IMR-90 (cell line): Measurements from ENCODE around the gene SKAP1. TPM values are rescaled to one million over a fixed set of nuclear protein-coding genes. Genes with fewer than 3 reads are reported as not detected.

Source experiments
- ATAC-seq: fragments of 200-7000 bp; cut with Tn5 transposase; 2 replicates; pipeline ENCODE4 v1.9.1; 2020; ENCODE audit warnings: low read depth, mild to moderate bottlenecking, moderate library complexity
- BruUV-seq: library from RNA; stranded (reverse); fragments of 400-500 nt; replicated peaks from 2 replicates; lab custom pipeline; 2021; lab: Mats Ljungman, UMichigan
- CTCF ChIA-PET: fragments of 300-600 bp; formaldehyde crosslinking; extraction: SDS; loops from one replicate; lab custom pipeline; 2021; ENCODE audit warnings: antibody characterized with exemption; lab: Yijun Ruan, JAX
- POLR2A ChIA-PET: fragments of 300-600 bp; sonication (Branson Sonifier 250); formaldehyde crosslinking; loops from one replicate; lab custom pipeline; 2022; ENCODE audit warnings: antibody characterized with exemption; ENCODE audit not compliant: unreplicated experiment; lab: Charles Lee
- DNase-seq: peaks from one replicate; pipeline ENCODE4 v3.0.0; 2013
- H2AFZ ChIP-seq: replicated peaks from 2 replicates; pipeline ENCODE3; 2013; ENCODE audit warnings: low read length, mild to moderate bottlenecking; ENCODE audit not compliant: poor library complexity
- H2AK5ac ChIP-seq: 2 replicates; pipeline ENCODE4 v1.6.1; 2013; ENCODE audit warnings: low read depth, low read length, inconsistent platforms
- H2AK9ac ChIP-seq: replicated peaks from 2 replicates; pipeline ENCODE3; 2013; ENCODE audit warnings: mild to moderate bottlenecking, low read depth, low read length, moderate library complexity; ENCODE audit not compliant: poor library complexity
- H2BK120ac ChIP-seq: 2 replicates; pipeline ENCODE4 v1.6.1; 2013; ENCODE audit warnings: low read depth, low read length, inconsistent platforms
- H2BK15ac ChIP-seq: 3 replicates; pipeline ENCODE4 v1.6.1; 2013; ENCODE audit warnings: low read depth, low read length, inconsistent platforms
- H2BK20ac ChIP-seq: 2 replicates; pipeline ENCODE4 v1.6.1; 2013; ENCODE audit warnings: low read depth, mild to moderate bottlenecking, inconsistent platforms, low read length, moderate library complexity
- H2BK5ac ChIP-seq: 2 replicates; pipeline ENCODE4 v1.6.1; 2013; ENCODE audit warnings: mild to moderate bottlenecking, low read depth, low read length, inconsistent platforms; ENCODE audit not compliant: poor library complexity, severe bottlenecking
- H3K14ac ChIP-seq: replicated peaks from 2 replicates; pipeline ENCODE4 v1.6.1; 2013; ENCODE audit warnings: low read depth, low read length, inconsistent platforms
- H3K18ac ChIP-seq: 2 replicates; pipeline ENCODE4 v1.6.1; 2013; ENCODE audit warnings: low read depth, low read length, control low read depth
- H3K23ac ChIP-seq: 2 replicates; pipeline ENCODE4 v1.6.1; 2013; ENCODE audit warnings: low read depth, low read length, inconsistent platforms
- H3K27ac ChIP-seq: 2 replicates; pipeline ENCODE4 v1.5.1; 2013; ENCODE audit warnings: mild to moderate bottlenecking, control low read depth, low read length; ENCODE audit not compliant: insufficient read depth
- H3K27me3 ChIP-seq: 2 replicates; pipeline ENCODE4 v1.6.1; 2013; ENCODE audit warnings: low read length; ENCODE audit not compliant: control insufficient read depth, insufficient read depth
- H3K36me3 ChIP-seq: 2 replicates; pipeline ENCODE4 v1.6.1; 2013; ENCODE audit warnings: low read length, mixed read lengths; ENCODE audit not compliant: control insufficient read depth, insufficient read depth
- H3K4ac ChIP-seq: 2 replicates; pipeline ENCODE4 v1.6.1; 2013; ENCODE audit warnings: low read depth, low read length, inconsistent platforms
- H3K4me1 ChIP-seq: 2 replicates; pipeline ENCODE4 v1.6.1; 2013; ENCODE audit warnings: low read length, mixed read lengths; ENCODE audit not compliant: control insufficient read depth, insufficient read depth
- H3K4me2 ChIP-seq: 2 replicates; pipeline ENCODE4 v1.6.1; 2013; ENCODE audit warnings: low read depth, mild to moderate bottlenecking, control low read depth, low read length, moderate library complexity
- H3K4me3 ChIP-seq: 2 replicates; pipeline ENCODE4 v1.5.1; 2013; ENCODE audit warnings: low read depth, mild to moderate bottlenecking, control low read depth, low read length, moderate library complexity; ENCODE audit not compliant: insufficient read depth
- H3K56ac ChIP-seq: 2 replicates; pipeline ENCODE4 v1.6.1; 2013; ENCODE audit warnings: low read length, inconsistent platforms; ENCODE audit not compliant: insufficient read depth; ENCODE audit errors: extremely low read depth
- H3K79me1 ChIP-seq, 2 experiments: 2 replicates each; pipeline ENCODE4 v1.6.1; 2013; ENCODE audit warnings: low read length in 2 of 2, inconsistent platforms in 1 of 2, low read depth in 1 of 2
- H3K9ac ChIP-seq: 2 replicates; pipeline ENCODE4 v1.6.1; 2013; ENCODE audit warnings: low read depth, low read length, control low read depth
- H3K9me1 ChIP-seq: 2 replicates; pipeline ENCODE4 v1.6.1; 2013; ENCODE audit warnings: low read length, inconsistent platforms; ENCODE audit not compliant: insufficient read depth
- H3K9me3 ChIP-seq: 2 replicates; pipeline ENCODE4 v1.6.1; 2013; ENCODE audit warnings: low read length; ENCODE audit not compliant: control insufficient read depth, insufficient read depth
- H4K20me1 ChIP-seq: 2 replicates; pipeline ENCODE4 v1.6.1; 2013; ENCODE audit warnings: low read length, inconsistent platforms; ENCODE audit not compliant: insufficient read depth
- H4K5ac ChIP-seq: 2 replicates; pipeline ENCODE4 v1.6.1; 2013; ENCODE audit warnings: mild to moderate bottlenecking, low read depth, low read length, control low read depth
- H4K8ac ChIP-seq, 2 experiments: 2 replicates each; pipeline ENCODE4 v1.6.1; 2013; ENCODE audit warnings: low read depth in 2 of 2, low read length in 2 of 2, control low read depth in 1 of 2, inconsistent platforms in 1 of 2
- H4K91ac ChIP-seq: 2 replicates; pipeline ENCODE4 v1.6.1; 2013; ENCODE audit warnings: low read depth, low read length, inconsistent platforms; ENCODE audit not compliant: insufficient read depth
- CHD1 ChIP-seq: IDR thresholded peaks from 2 replicates; pipeline ENCODE4 v1.6.1; 2012; ENCODE audit warnings: low read depth, low read length, improper control_type of control experiment
- FOS ChIP-seq: fragments of 150-350 bp; IDR thresholded peaks from 2 replicates; pipeline ENCODE4 v1.6.1; 2016; ENCODE audit warnings: low read depth, low read length
- MAFK ChIP-seq: IDR thresholded peaks from 2 replicates; pipeline ENCODE4 v1.6.1; 2012; ENCODE audit warnings: low read depth, low read length, improper control_type of control experiment
- MAZ ChIP-seq: IDR thresholded peaks from 2 replicates; pipeline ENCODE4 v1.6.1; 2012; ENCODE audit warnings: low read depth, mild to moderate bottlenecking, low read length, improper control_type of control experiment, moderate library complexity, borderline replicate concordance
- POLR2A ChIP-seq: IDR thresholded peaks from 2 replicates; pipeline ENCODE4 v1.6.1; 2012; ENCODE audit warnings: mild to moderate bottlenecking, low read depth, low read length
- RAD21 ChIP-seq: IDR thresholded peaks from 2 replicates; pipeline ENCODE4 v1.6.1; 2012; ENCODE audit warnings: low read length, improper control_type of control experiment
- RCOR1 ChIP-seq: IDR thresholded peaks from 2 replicates; pipeline ENCODE4 v1.6.1; 2012; ENCODE audit warnings: mild to moderate bottlenecking, low read length, improper control_type of control experiment; ENCODE audit not compliant: insufficient replicate concordance
- RFX5 ChIP-seq: IDR thresholded peaks from 2 replicates; pipeline ENCODE4 v1.8.0; 2012; ENCODE audit warnings: low read depth, mild to moderate bottlenecking, low read length, moderate library complexity
- SMC3 ChIP-seq: fragments of 150-350 bp; IDR thresholded peaks from 2 replicates; pipeline ENCODE4 v1.6.1; 2016; ENCODE audit warnings: low read depth, mild to moderate bottlenecking, antibody characterized with exemption, low read length, moderate library complexity
- WGBS, 2 experiments: methylation state at CpG; one replicate each; pipeline versions ENCODE4 v1.1.5 to v1.1.7; 2013; ENCODE audit warnings: missing lambda C conversion rate in 2 of 2; ENCODE audit not compliant: insufficient read length in 1 of 2; ENCODE audit errors: extremely low coverage in 2 of 2; 5-methylcytosine and 5-hydroxymethylcytosine counted together
- dilution Hi-C: fragments of 300-500 bp; cut with HindIII; formaldehyde crosslinking; loops from one replicate; pipeline ENCODE4 v1.14.3; 2018; ENCODE audit warnings: low sequenced_read_pairs; ENCODE audit not compliant: unreplicated experiment
- in situ Hi-C: fragments of 300-500 bp; cut with MboI; formaldehyde crosslinking; loops from 3 replicates; pipeline ENCODE4 v1.14.3; 2019; ENCODE audit warnings: low sequenced_read_pairs, inconsistent platforms, mixed read lengths
- intact Hi-C: fragments of 100-400 bp; cut with micrococcal nuclease; formaldehyde crosslinking; loops from 2 replicates; pipeline ENCODE4 v1.10.0; 2022
- polyA plus RNA-seq, 3 experiments: library from polyadenylated mRNA; depleted of rRNA; stranded (reverse); fragments of >200 nt; gene quantifications; 2 replicates each; pipeline ENCODE4 v1.2.3, GENCODE V29; 2012; ENCODE audit warnings: low replicate concordance in 1 of 3
- total RNA-seq: library from RNA; depleted of rRNA; stranded (reverse); fragments of >200 nt; gene quantifications from 2 replicates; pipeline ENCODE4 v1.2.3, GENCODE V29; 2012
- TF ChIP-seq, protein P1 (sequence below): conservative IDR thresholded peaks from 2 replicates; pipeline ENCODE4 v1.5.1; 2012; ENCODE audit warnings: mild to moderate bottlenecking, low read depth, low read length, improper control_type of control experiment
- TF ChIP-seq, protein P2 (sequence below): fragments of 150-350 bp; IDR thresholded peaks from 2 replicates; pipeline ENCODE4 v1.6.1; 2016; ENCODE audit warnings: low read depth, mild to moderate bottlenecking, low read length, moderate library complexity, borderline replicate concordance

SKAP1 gene
- total and polyA plus RNA-seq, 2 of the 4 experiments (the other 2 are of a cell fraction): not detected

DNA sequence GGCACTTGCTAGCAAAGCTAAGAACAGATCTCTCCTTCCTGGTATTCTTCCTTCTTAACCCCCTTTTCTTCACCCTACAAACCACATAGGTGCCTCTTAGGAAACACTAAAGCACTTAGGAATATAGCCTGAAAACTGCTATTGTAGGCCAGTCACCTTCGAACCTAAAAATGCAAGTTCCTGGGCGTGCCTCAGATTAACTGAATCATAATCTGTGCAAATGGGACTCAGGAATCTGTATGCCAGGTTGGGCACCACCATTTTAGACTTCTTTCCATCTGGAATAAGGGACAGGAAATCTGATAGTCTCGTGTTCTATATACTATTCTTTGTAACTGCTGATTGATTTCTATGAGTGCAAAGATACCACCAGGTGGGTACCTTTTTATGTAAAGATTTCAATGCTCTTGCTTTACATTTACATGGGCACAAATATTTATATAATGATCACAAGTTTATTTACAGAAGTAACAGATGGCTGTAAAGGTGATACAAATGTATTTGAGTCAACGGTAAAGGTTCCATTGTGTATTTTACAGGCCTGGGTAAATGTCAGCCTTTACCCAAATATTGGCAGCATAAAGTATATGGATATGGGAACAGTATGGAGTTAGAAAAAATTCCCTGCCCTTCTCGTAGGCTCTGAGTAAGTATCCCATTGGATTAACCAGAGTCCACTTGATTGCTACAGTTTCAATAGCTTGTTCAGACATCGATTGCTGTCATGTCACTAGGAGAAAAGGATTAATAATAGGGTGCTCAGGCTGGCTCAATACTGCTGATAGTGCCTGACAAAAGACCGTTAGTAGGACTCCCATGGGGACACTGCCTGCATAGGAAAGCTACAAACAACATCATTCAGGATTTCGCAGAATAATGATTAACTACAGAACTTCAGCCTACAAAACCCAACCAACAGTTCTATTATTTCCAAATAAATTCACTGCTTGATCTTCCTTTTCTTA lies 197.7 kb downstream of the SKAP1 start:
- no peak overlapping the region for H3K23ac ChIP-seq
- no peak overlapping the region for H3K27ac ChIP-seq
- in situ Hi-C loops (no loop called here), intact Hi-C loops (no loop called here), dilution Hi-C loops (no loop called here)
- H3K18ac ChIP-seq: no peak overlapping the region
- H3K4me2 ChIP-seq: no peak overlapping the region
- no CpG with 5 or more reads among the region's 8 CpGs for WGBS, 2 experiments
- ChIA-PET POLR2A (no interaction called here), CTCF (no interaction called here)
- ATAC-seq (no peak), DNase-seq (no peak)
- no peak overlapping the region for H4K8ac ChIP-seq
- no peaks in the 10 kb centered on the region for H3K9me1 ChIP-seq
- no TSS peak for BruUV-seq
- H2BK5ac ChIP-seq: no peak overlapping the region
- H3K27me3 ChIP-seq: peaks cover 35% of the 10 kb centered on the region
- H3K9ac ChIP-seq: no peak overlapping the region
- no peak overlapping the region for H2AFZ ChIP-seq
- H2AK9ac ChIP-seq: no peak overlapping the region
- H2BK20ac ChIP-seq: no peak overlapping the region
- H3K79me1 ChIP-seq: no peaks in the 10 kb centered on the region
- H3K14ac ChIP-seq: no peak overlapping the region
- no peak overlapping the region for H4K5ac ChIP-seq
- H4K20me1 ChIP-seq: no peaks in the 10 kb centered on the region
- H3K56ac ChIP-seq: no peak overlapping the region
- no peak overlapping the region for H3K4me3 ChIP-seq
- no peak overlapping the region for H2AK5ac ChIP-seq
- TF ChIP-seq MAZ (no peak), SMC3 (no peak), CHD1 (no peak), MAFK (no peak), RFX5 (no peak), RCOR1 (no peak), FOS (no peak), RAD21 (no peak), POLR2A (no peak)
- TF ChIP-seq, protein P1, sequence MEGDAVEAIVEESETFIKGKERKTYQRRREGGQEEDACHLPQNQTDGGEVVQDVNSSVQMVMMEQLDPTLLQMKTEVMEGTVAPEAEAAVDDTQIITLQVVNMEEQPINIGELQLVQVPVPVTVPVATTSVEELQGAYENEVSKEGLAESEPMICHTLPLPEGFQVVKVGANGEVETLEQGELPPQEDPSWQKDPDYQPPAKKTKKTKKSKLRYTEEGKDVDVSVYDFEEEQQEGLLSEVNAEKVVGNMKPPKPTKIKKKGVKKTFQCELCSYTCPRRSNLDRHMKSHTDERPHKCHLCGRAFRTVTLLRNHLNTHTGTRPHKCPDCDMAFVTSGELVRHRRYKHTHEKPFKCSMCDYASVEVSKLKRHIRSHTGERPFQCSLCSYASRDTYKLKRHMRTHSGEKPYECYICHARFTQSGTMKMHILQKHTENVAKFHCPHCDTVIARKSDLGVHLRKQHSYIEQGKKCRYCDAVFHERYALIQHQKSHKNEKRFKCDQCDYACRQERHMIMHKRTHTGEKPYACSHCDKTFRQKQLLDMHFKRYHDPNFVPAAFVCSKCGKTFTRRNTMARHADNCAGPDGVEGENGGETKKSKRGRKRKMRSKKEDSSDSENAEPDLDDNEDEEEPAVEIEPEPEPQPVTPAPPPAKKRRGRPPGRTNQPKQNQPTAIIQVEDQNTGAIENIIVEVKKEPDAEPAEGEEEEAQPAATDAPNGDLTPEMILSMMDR: no peak
- TF ChIP-seq, protein P2, sequence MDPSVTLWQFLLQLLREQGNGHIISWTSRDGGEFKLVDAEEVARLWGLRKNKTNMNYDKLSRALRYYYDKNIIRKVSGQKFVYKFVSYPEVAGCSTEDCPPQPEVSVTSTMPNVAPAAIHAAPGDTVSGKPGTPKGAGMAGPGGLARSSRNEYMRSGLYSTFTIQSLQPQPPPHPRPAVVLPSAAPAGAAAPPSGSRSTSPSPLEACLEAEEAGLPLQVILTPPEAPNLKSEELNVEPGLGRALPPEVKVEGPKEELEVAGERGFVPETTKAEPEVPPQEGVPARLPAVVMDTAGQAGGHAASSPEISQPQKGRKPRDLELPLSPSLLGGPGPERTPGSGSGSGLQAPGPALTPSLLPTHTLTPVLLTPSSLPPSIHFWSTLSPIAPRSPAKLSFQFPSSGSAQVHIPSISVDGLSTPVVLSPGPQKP: no peak
- no peak overlapping the region for H2BK120ac ChIP-seq
- no peaks in the 10 kb centered on the region for H3K4me1 ChIP-seq
- H3K36me3 ChIP-seq: no peaks in the 10 kb centered on the region
- no peak overlapping the region for H4K91ac ChIP-seq
- H2BK15ac ChIP-seq: no peak overlapping the region
- no peaks in the 10 kb centered on the region for H3K9me3 ChIP-seq
- H3K4ac ChIP-seq: no peak overlapping the region
